H1 (cell line): ENCODE measurements around the gene CCNK. TPM values are rescaled to one million over a fixed set of nuclear protein-coding genes. Genes with fewer than 3 reads are reported as not detected.

Source experiments
- CTCF ChIA-PET: fragments of 300-600 bp; sonication (Branson Sonifier 250); formaldehyde crosslinking; loops from one replicate; lab custom pipeline; 2021; ENCODE audit not compliant: partially characterized antibody; lab: Charles Lee
- POLR2A ChIA-PET: fragments of 300-600 bp; sonication (Branson Sonifier 250); formaldehyde crosslinking; loops from one replicate; lab custom pipeline; 2021; ENCODE audit warnings: inconsistent platforms; ENCODE audit not compliant: partially characterized antibody; lab: Charles Lee
- DNase-seq, 2 experiments: peaks; one replicate each; pipeline versions ENCODE4 v3.0.0 to v3.0.0-alpha.2; 2010 to 2022; ENCODE audit warnings: low spot score in 2 of 2, low read depth in 1 of 2, mixed read lengths in 1 of 2
- FAIRE-seq: peaks from 2 replicates; lab custom pipeline; 2011; peaks lifted over from hg19 to GRCh38; lab: Jason Lieb, UNC
- H2AFZ ChIP-seq: 2 replicates; pipeline ENCODE4 v1.8.1; 2012; ENCODE audit warnings: low read length, inconsistent platforms
- H2AK5ac ChIP-seq: 2 replicates; pipeline ENCODE4 v1.6.1; 2013; ENCODE audit warnings: low read depth, low read length
- H2BK120ac ChIP-seq: replicated peaks from 2 replicates; pipeline ENCODE3; 2013; ENCODE audit warnings: low read depth, low read length, inconsistent platforms
- H2BK12ac ChIP-seq: 2 replicates; pipeline ENCODE4 v1.6.1; 2013; ENCODE audit warnings: low read depth, low read length
- H2BK15ac ChIP-seq: 2 replicates; pipeline ENCODE4 v1.6.1; 2013; ENCODE audit warnings: low read length
- H2BK20ac ChIP-seq: 2 replicates; pipeline ENCODE4 v1.6.1; 2013; ENCODE audit warnings: low read length
- H2BK5ac ChIP-seq: 2 replicates; pipeline ENCODE4 v1.6.1; 2013; ENCODE audit warnings: low read depth, low read length
- H3K14ac ChIP-seq: 2 replicates; pipeline ENCODE4 v1.6.1; 2013; ENCODE audit warnings: inconsistent platforms; ENCODE audit not compliant: insufficient read length
- H3K18ac ChIP-seq: 2 replicates; pipeline ENCODE4 v1.6.1; 2013; ENCODE audit warnings: low read length; ENCODE audit errors: extremely low read depth
- H3K23ac ChIP-seq: 2 replicates; pipeline ENCODE4 v1.6.1; 2013; ENCODE audit warnings: inconsistent platforms; ENCODE audit not compliant: insufficient read length
- H3K23me2 ChIP-seq: 2 replicates; pipeline ENCODE4 v1.6.1; 2013; ENCODE audit warnings: low read depth, low read length
- H3K27ac ChIP-seq: 2 replicates; pipeline ENCODE4 v1.6.1; 2011; ENCODE audit warnings: low read depth, low read length, inconsistent platforms
- H3K27me3 ChIP-seq, 4 experiments: replicated peaks in 1 of 4; 1 replicate in 1 of 4; 2 replicates in 3 of 4; pipeline versions ENCODE4 v1.6.1 to v1.8.1; 2011 to 2013; ENCODE audit warnings: low read length in 3 of 4, mild to moderate bottlenecking in 3 of 4, inconsistent platforms in 2 of 4, mixed read lengths in 2 of 4, moderate library complexity in 1 of 4; ENCODE audit not compliant: control insufficient read depth in 3 of 4, insufficient read depth in 3 of 4; ENCODE audit errors: extremely low read depth in 1 of 4
- H3K36me3 ChIP-seq, 4 experiments: 2 replicates each; pipeline versions ENCODE4 v1.6.1 to v1.8.1; 2011 to 2013; ENCODE audit warnings: mild to moderate bottlenecking in 4 of 4, low read length in 3 of 4, moderate library complexity in 2 of 4, control low read depth in 1 of 4, inconsistent platforms in 1 of 4; ENCODE audit not compliant: insufficient read depth in 4 of 4, control insufficient read depth in 2 of 4
- H3K4ac ChIP-seq: replicated peaks from 2 replicates; pipeline ENCODE3; 2013; ENCODE audit warnings: low read length, low read depth, mixed read lengths, inconsistent platforms; ENCODE audit not compliant: insufficient read length
- H3K4me1 ChIP-seq, 4 experiments: replicated peaks in 1 of 4; 1 replicate in 1 of 4; 2 replicates in 3 of 4; pipeline versions ENCODE4 v1.6.1 to v1.8.1; 2011 to 2013; ENCODE audit warnings: low read length in 3 of 4, inconsistent platforms in 2 of 4, mixed read lengths in 1 of 4; ENCODE audit not compliant: insufficient read depth in 4 of 4, control insufficient read depth in 3 of 4
- H3K4me2 ChIP-seq, 2 experiments: 2 replicates each; pipeline versions ENCODE4 v1.6.1 to v1.8.1; 2011 to 2013; ENCODE audit warnings: low read depth in 2 of 2, low read length in 2 of 2, control low read depth in 1 of 2, inconsistent platforms in 1 of 2, mild to moderate bottlenecking in 1 of 2; ENCODE audit not compliant: insufficient read depth in 1 of 2
- H3K4me3 ChIP-seq, 4 experiments: fragments of 200-600, 300-600 bp in 1 of 4; sonication (generic), shearing (Covaris generic), sonication (Bioruptor Twin) in 1 of 4; 2 replicates each; pipeline versions ENCODE4 v1.5.1 to v1.8.1; 2011 to 2016; ENCODE audit warnings: low read length in 4 of 4, low read depth in 3 of 4, control low read depth in 2 of 4, inconsistent platforms in 2 of 4, mild to moderate bottlenecking in 2 of 4, mixed read lengths in 1 of 4, moderate library complexity in 1 of 4; ENCODE audit not compliant: insufficient read depth in 2 of 4; ENCODE audit errors: extremely low read depth in 1 of 4
- H3K56ac ChIP-seq: replicated peaks from 2 replicates; pipeline ENCODE3; 2013; ENCODE audit warnings: low read depth, mild to moderate bottlenecking, mixed read lengths, low read length, inconsistent platforms; ENCODE audit not compliant: insufficient read length
- H3K79me1 ChIP-seq: 2 replicates; pipeline ENCODE4 v1.6.1; 2013; ENCODE audit warnings: low read depth, low read length, control low read depth
- H3K79me2 ChIP-seq, 2 experiments: 2 replicates each; pipeline versions ENCODE4 v1.6.1 to v1.8.1; 2012 to 2013; ENCODE audit warnings: low read length in 2 of 2, mild to moderate bottlenecking in 2 of 2, inconsistent platforms in 1 of 2; ENCODE audit not compliant: insufficient read depth in 2 of 2, control insufficient read depth in 1 of 2
- H3K9ac ChIP-seq, 4 experiments: replicated peaks in 1 of 4; 1 replicate in 1 of 4; 2 replicates in 3 of 4; pipeline versions ENCODE4 v1.6.1 to v1.8.1; 2011 to 2013; ENCODE audit warnings: low read depth in 3 of 4, low read length in 3 of 4, control low read depth in 2 of 4, mild to moderate bottlenecking in 2 of 4, moderate library complexity in 2 of 4, inconsistent platforms in 1 of 4; ENCODE audit errors: extremely low read depth in 1 of 4
- H3K9me3 ChIP-seq, 2 experiments: 2 replicates each; pipeline versions ENCODE4 v1.6.1 to v1.8.1; 2012 to 2013; ENCODE audit warnings: mild to moderate bottlenecking in 2 of 2, moderate library complexity in 2 of 2, control low read depth in 1 of 2, inconsistent platforms in 1 of 2, low read depth in 1 of 2, low read length in 1 of 2, mixed read lengths in 1 of 2; ENCODE audit not compliant: insufficient read depth in 2 of 2
- H4K20me1 ChIP-seq, 2 experiments: replicated peaks in 1 of 2; 2 replicates each; pipeline versions ENCODE3 to v1.8.1; 2011 to 2013; ENCODE audit warnings: inconsistent platforms in 2 of 2, low read length in 2 of 2, mild to moderate bottlenecking in 1 of 2; ENCODE audit not compliant: insufficient read depth in 2 of 2, control insufficient read depth in 1 of 2
- H4K5ac ChIP-seq: 2 replicates; pipeline ENCODE4 v1.6.1; 2013; ENCODE audit warnings: low read length, low read depth, mixed read lengths, inconsistent platforms; ENCODE audit not compliant: insufficient read length
- H4K8ac ChIP-seq: 2 replicates; pipeline ENCODE4 v1.8.0; 2013; ENCODE audit warnings: mild to moderate bottlenecking, moderate library complexity, low read length, inconsistent platforms; ENCODE audit not compliant: insufficient read depth; ENCODE audit errors: extremely low read depth
- H4K91ac ChIP-seq: replicated peaks from 2 replicates; pipeline ENCODE3; 2013; ENCODE audit warnings: low read length, mixed read lengths, inconsistent platforms; ENCODE audit not compliant: insufficient read length
- CHD1 ChIP-seq: IDR thresholded peaks from 2 replicates; pipeline ENCODE4 v1.6.1; 2012; ENCODE audit warnings: low read depth, low read length, improper control_type of control experiment
- CREB1 ChIP-seq: IDR thresholded peaks from 2 replicates; pipeline ENCODE4 v1.6.1; 2012; ENCODE audit warnings: inconsistent platforms
- HDAC6 ChIP-seq: IDR thresholded peaks from one replicate; pipeline ENCODE4 v1.7.1; 2012; ENCODE audit warnings: low read depth, mild to moderate bottlenecking, inconsistent platforms, low read length, moderate library complexity
- NRF1 ChIP-seq: IDR thresholded peaks from 2 replicates; pipeline ENCODE4 v1.6.1; 2011; ENCODE audit warnings: mild to moderate bottlenecking, low read depth, low read length, improper control_type of control experiment
- RFX5 ChIP-seq: IDR thresholded peaks from 2 replicates; pipeline ENCODE4 v1.6.1; 2011; ENCODE audit warnings: low read depth, low read length, improper control_type of control experiment, borderline replicate concordance
- SRF ChIP-seq: IDR thresholded peaks from 2 replicates; pipeline ENCODE4 v1.6.1; 2011; ENCODE audit warnings: mild to moderate bottlenecking, low read depth, low read length, moderate library complexity
- SUZ12 ChIP-seq: fragments of 200-600 bp; sonication (generic); IDR thresholded peaks from 2 replicates; pipeline ENCODE4 v1.6.1; 2012; ENCODE audit warnings: mild to moderate bottlenecking, inconsistent platforms, low read length, moderate library complexity, mixed read lengths
- WGBS, 2 experiments: shearing (Covaris generic) in 1 of 2; methylation state at CpG; one replicate each; pipeline versions ENCODE4 v1.1.6 to v1.1.7; 2013 to 2015; ENCODE audit warnings: low lambda C conversion rate in 2 of 2, mixed read lengths in 2 of 2, inconsistent platforms in 1 of 2, low coverage in 1 of 2, missing lambda C conversion rate in 1 of 2; ENCODE audit not compliant: insufficient replicate concordance in 2 of 2, insufficient coverage in 1 of 2, insufficient read length in 1 of 2; ENCODE audit errors: extremely low coverage in 1 of 2, missing lambda C conversion rate in 1 of 2; 5-methylcytosine and 5-hydroxymethylcytosine counted together
- polyA plus RNA-seq, 7 experiments: library from polyadenylated mRNA; depleted of rRNA in 3 of 7; stranded (reverse) in 5 of 7; unstranded in 2 of 7; fragments of >200 nt in 5 of 7; fragments of 200-250 nt in 2 of 7; gene quantifications; 1 replicate in 5 of 7; 2 replicates in 1 of 7; 4 replicates in 1 of 7; pipeline versions ENCODE4 v1.2.1 to v1.2.3, GENCODE V29; 2011 to 2013; ENCODE audit warnings: missing spikeins in 2 of 7, mixed read lengths in 2 of 7
- total RNA-seq: library from RNA; stranded (reverse); fragmentation: NEBNext Ultra II Directional; extraction: Animal tissue kit (Norgen Biotek cat#: 25700); gene quantifications from 2 replicates; pipeline ENCODE4 v1.2.1, GENCODE V29; 2021
- TF ChIP-seq, protein P1 (sequence below), 3 experiments: IDR thresholded peaks; 1 replicate in 2 of 3; 2 replicates in 1 of 3; pipeline versions ENCODE4 v1.5.1 to v1.6.1; 2011; ENCODE audit warnings: low read length in 3 of 3, mild to moderate bottlenecking in 3 of 3, inconsistent platforms in 2 of 3, low read depth in 1 of 3, moderate library complexity in 1 of 3; ENCODE audit not compliant: insufficient read depth in 1 of 3; ENCODE audit errors: control extremely low read depth in 1 of 3
- TF ChIP-seq, protein P2 (sequence below): IDR thresholded peaks from 2 replicates; pipeline ENCODE4 v1.6.1; 2012; ENCODE audit warnings: inconsistent platforms

Gene CCNK
- total and polyA plus RNA-seq, 2 of the 8 experiments (the other 6 are each of a cell fraction or from before 2014, with no cell fraction given): 10.7 to 82.7 TPM

DNA sequence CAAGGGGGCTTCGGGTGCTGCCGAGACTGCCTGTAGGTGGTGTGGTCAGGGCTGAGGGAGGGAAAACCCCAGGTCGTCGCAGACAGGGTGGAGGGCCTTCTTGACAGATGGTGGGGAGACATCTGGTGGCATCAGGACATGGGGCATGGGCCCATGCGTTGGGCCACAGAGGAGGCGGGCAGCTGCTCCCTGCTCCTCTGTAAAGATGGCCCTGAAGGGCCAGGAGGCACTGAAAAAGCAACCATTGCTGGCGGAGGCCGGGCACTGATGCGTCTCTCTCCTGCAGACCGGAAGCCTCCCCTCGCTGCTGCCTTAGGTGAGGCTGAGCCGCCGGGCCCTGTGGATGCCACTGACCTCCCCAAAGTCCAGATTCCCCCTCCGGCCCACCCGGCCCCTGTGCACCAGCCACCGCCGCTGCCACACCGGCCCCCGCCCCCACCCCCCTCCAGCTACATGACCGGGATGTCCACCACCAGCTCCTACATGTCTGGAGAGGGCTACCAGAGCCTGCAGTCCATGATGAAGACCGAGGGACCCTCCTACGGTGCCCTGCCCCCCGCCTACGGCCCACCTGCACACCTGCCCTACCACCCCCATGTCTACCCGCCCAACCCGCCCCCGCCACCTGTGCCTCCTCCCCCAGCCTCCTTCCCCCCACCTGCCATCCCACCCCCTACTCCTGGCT lies 28.8 kb downstream of the CCNK start:
- POLR2A ChIA-PET: no interaction called here
- no peak for TF ChIP-seq CHD1
- no peak for TF ChIP-seq RFX5
- TF ChIP-seq, protein P1, sequence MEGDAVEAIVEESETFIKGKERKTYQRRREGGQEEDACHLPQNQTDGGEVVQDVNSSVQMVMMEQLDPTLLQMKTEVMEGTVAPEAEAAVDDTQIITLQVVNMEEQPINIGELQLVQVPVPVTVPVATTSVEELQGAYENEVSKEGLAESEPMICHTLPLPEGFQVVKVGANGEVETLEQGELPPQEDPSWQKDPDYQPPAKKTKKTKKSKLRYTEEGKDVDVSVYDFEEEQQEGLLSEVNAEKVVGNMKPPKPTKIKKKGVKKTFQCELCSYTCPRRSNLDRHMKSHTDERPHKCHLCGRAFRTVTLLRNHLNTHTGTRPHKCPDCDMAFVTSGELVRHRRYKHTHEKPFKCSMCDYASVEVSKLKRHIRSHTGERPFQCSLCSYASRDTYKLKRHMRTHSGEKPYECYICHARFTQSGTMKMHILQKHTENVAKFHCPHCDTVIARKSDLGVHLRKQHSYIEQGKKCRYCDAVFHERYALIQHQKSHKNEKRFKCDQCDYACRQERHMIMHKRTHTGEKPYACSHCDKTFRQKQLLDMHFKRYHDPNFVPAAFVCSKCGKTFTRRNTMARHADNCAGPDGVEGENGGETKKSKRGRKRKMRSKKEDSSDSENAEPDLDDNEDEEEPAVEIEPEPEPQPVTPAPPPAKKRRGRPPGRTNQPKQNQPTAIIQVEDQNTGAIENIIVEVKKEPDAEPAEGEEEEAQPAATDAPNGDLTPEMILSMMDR (IDR thresholded peaks at IDR 0.05; ENCODE audit: control extremely low read depth in 1 of 3, insufficient read depth in 1 of 3, low read depth in 1 of 3, low read length in 3 of 3): no peak
- TF ChIP-seq, protein P2, sequence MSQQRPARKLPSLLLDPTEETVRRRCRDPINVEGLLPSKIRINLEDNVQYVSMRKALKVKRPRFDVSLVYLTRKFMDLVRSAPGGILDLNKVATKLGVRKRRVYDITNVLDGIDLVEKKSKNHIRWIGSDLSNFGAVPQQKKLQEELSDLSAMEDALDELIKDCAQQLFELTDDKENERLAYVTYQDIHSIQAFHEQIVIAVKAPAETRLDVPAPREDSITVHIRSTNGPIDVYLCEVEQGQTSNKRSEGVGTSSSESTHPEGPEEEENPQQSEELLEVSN: no peak
- no peak for TF ChIP-seq SUZ12
- no peak for TF ChIP-seq HDAC6
- TF ChIP-seq CREB1: no peak
- no peak for TF ChIP-seq NRF1
- no peak for TF ChIP-seq SRF

More for the DNA sequence above, 28.8 kb downstream of the CCNK start:
- Histone ChIP-seq H3K23me2 (no peaks in the 10 kb centered on the region), H4K20me1 (peaks cover 2 to 7% of the 10 kb centered on the region in 2 experiments), H3K23ac (no peak overlapping the region), H2BK12ac (no peak overlapping the region), H2BK5ac (no peak overlapping the region), H3K56ac (no peak overlapping the region), H2BK120ac (no peak overlapping the region), H3K27me3 (no peaks in the 10 kb centered on the region; a peak in 1 of 7 replicates), H3K9ac (no peak overlapping the region), H3K79me1 (no peaks in the 10 kb centered on the region; the same call in none of the 2 replicates), H2BK15ac (no peak overlapping the region), H2BK20ac (no peak overlapping the region), H3K27ac (no peak overlapping the region), H2AFZ (no peak overlapping the region), H4K8ac (no peak overlapping the region), H4K91ac (no peak overlapping the region), H3K36me3 (peaks cover 25 to 54% (median 30%) of the 10 kb centered on the region in 4 experiments), H3K4me2 (no peak overlapping the region), H3K4me3 (no peak overlapping the region), H3K18ac (no peak overlapping the region), H4K5ac (no peak overlapping the region), H3K9me3 (no peaks in the 10 kb centered on the region), H3K4ac (no peak overlapping the region), H2AK5ac (no peak overlapping the region), H3K79me2 (no peaks in the 10 kb centered on the region), H3K14ac (no peak overlapping the region), H3K4me1 (peaks cover 0 to 9% (median 3%) of the 10 kb centered on the region in 4 experiments; a peak in 3 of 7 replicates)
- CTCF ChIA-PET: interaction anchor here (0.5 to 1.0 kb wide), 2 partner anchors 98 to 389 kb away, joined by 3 read pairs; no protein-coding TSS in a partner anchor
- FAIRE-seq (no peak), DNase-seq (no peak)
- 95% methylated on average over 9 of the region's 27 CpGs; no CpG with 5 or more reads in 1 of the 2 experiments for WGBS, 2 experiments
